Left lobe of liver (tissue), 2 donors: ENCODE data around the gene MCAM. TPM values are rescaled to one million over a fixed set of nuclear protein-coding genes. Genes with fewer than 3 reads are reported as not detected.

Experiments
- ATAC-seq: fragments of 200-7000 bp; cut with Tn5 transposase; one replicate; pipeline ENCODE4 v1.9.1; 2020; ENCODE audit warnings: mild to moderate bottlenecking, moderate library complexity
- DNase-seq: peaks from one replicate; pipeline ENCODE4 v3.0.0-alpha.2; 2020; ENCODE audit warnings: low spot score
- total RNA-seq: library from RNA; stranded (reverse); gene quantifications from one replicate; pipeline ENCODE4 v1.2.1, GENCODE V29; 2021
- donor health status: DM: no; HTN: no; CAD: no; lungs with moderate emphysema.
- donor health status: DM: no; HTN: yes; CAD: no.

MCAM gene
- total RNA-seq, 1 donor from 2014 or later, result 1.5 TPM

- no peak for DNase-seq
- ATAC-seq, result no peak
Measured at GRCh38 chr11:119345685-119346084, 28.8 kb upstream of the MCAM start.

- DNase-seq (no peak), ATAC-seq (no peak)
Measured at GRCh38 chr11:119344291-119345010, 27.5 kb upstream of the MCAM start.

DNA sequence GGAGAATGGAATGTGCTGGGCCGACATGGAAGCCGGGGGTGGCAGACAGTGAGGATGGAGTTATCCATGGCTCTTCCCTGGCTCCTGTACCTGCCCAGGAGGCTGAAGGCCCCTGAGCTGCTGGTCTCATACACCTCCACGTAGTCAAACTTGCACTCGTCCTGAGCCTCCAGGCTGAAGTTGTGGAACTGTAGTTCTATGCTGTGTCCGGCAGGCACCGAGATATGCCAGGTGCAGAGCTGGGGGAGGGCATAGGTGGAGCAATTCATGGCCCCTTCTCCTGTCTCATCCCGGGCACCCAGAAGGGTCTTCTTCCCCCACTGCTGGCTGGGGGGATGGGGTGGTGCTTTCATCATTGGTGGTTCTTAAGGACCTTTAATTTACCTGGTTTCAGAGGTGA, 26.8 kb upstream of the MCAM start:
- DNase-seq, result no peak
- ATAC-seq, result no peak

GRCh38 chr11:119342362-119343130, 25.6 kb upstream of the MCAM start:
- DNase-seq, result no peak

GRCh38 chr11:119342023-119342300, 25.0 kb upstream of the MCAM start:
- DNase-seq, result no peak
- no peak for ATAC-seq

More at GRCh38 chr11:119342362-119343130, 25.6 kb upstream of the MCAM start:
- no peak for ATAC-seq

DNA sequence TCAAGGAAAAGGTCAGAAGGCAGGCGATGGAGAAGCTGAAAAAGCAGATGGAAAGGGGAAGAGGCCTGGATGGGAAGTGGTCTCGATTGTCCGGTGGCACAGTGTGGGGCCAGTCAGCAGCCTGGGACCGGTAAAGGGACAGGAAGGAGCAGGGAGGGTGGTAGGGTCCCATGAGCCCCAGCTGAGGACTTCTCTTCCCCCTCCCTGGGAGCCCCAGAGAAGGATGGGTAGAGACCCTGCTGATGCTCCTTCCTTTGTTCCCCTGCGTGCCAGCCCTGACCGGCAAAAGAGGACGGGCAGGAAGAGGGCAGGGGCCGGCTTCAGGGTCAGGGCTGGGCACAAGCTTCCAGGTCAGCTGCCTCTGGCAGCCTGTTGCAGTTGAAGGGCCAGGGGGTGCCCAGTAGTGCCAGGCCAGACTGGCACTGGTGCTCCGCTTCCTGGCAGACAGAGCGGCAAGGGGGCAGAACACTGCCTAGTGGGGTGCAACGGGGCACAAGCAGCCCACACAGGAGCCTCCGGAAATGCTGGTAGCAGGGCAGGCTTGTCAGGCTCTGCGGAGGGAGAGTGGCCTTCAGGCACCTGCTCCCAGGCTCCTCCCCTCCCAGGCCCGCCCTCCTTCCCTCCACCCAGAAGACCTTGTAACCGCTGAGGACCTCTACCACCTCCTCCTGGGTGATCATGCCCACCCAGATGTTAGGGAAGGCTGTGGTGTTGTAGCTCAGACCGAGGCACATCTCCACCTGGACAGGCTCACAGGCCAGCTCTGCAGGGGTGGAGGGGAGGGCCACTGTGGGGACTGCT, 24.5 kb upstream of the MCAM start:
- DNase-seq (no peak), ATAC-seq (no peak)

- DNase-seq (no peak), ATAC-seq (peak; percentile 9)
Measured at GRCh38 chr11:119340335-119341221, 23.6 kb upstream of the MCAM start, which contains the start of gene C1QTNF5. C1QTNF5 (minus strand) TSS chr11:119340883; CDS start chr11:119340397, 486 bp downstream.

- no peak for DNase-seq
- ATAC-seq, result peak; percentile 64
Measured at GRCh38 chr11:119339589-119340334, 22.8 kb upstream of the MCAM start.

GRCh38 chr11:119338965-119339588, 22.1 kb upstream of the MCAM start:
- ATAC-seq (no peak), DNase-seq (no peak)

GRCh38 chr11:119338318-119338890, 21.5 kb upstream of the MCAM start:
- ATAC-seq, result peak; percentile 28

DNA sequence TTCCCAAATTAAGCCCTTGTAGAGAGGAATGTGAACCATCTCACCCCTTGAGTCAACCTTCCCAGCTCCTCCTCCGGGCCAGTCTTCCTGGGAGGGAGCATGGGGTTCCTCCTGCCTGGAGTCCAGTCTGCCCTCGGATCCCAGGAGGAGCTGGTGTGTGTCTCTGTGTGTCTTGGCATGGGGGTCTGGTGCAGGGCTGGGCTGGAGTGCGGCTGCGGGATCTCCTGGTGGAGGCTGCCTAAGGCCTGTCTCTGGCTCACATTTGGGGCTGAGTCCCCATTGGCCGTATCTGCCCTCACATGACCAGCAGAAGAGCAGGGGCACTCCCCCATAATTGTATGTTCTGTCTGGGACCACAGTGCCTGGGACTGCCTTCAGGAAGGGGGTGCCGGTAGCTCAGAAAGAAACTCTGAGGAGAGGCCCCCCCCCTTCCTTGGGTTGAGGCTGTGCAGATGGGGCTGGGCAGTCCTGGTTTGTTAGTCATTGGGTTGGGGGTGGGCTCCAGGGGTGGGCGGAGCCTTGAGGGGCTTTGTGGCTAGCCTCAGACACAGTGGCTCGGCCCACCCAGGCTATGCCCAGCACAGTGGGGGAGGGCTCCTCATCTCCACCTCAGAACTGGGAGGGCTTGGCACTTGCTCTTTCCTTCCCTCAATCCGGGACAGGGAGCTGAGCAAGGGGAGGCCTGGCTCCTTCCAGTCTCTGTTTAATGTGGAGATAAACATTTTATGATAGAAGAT, 20.8 kb upstream of the MCAM start:
- DNase-seq (no peak), ATAC-seq (no peak)

More at GRCh38 chr11:119338318-119338890, 21.5 kb upstream of the MCAM start:
- DNase-seq, result no peak

- ATAC-seq, result no peak
Measured at GRCh38 chr11:119336744-119337469, 20.0 kb upstream of the MCAM start.

GRCh38 chr11:119335655-119336543, 19.0 kb upstream of the MCAM start:
- peak; percentile 94 for DNase-seq
- ATAC-seq, result peak; percentile 72

More at GRCh38 chr11:119336744-119337469, 20.0 kb upstream of the MCAM start:
- no peak for DNase-seq

GRCh38 chr11:119335091-119335654, 18.2 kb upstream of the MCAM start:
- ATAC-seq, result no peak
- DNase-seq, result peak; percentile 47

- peak; percentile 88 for ATAC-seq
Measured at GRCh38 chr11:119334174-119334930, 17.4 kb upstream of the MCAM start, which contains the start of gene RNF26. RNF26 (plus strand) TSS chr11:119334527; CDS start chr11:119335123, 596 bp downstream.

More at GRCh38 chr11:119334174-119334930, 17.4 kb upstream of the MCAM start, which contains the start of gene RNF26:
- DNase-seq, result peak; percentile 96
